GM20431 (cell line): ENCODE measurements around the gene PJA1.

Experiments used
- in situ Hi-C: fragments of 300-500 bp; cut with MseI, MboI; formaldehyde crosslinking; loops from one replicate; pipeline ENCODE4 v1.15.0; 2020; ENCODE audit warnings: low sequenced_read_pairs; ENCODE audit not compliant: unreplicated experiment

The PJA1 gene

GRCh38 chrX:69121321-69122000 is 43.8 kb downstream of the PJA1 start:
- in situ Hi-C loops = no loop called here

GRCh38 chrX:69120476-69120875 is 44.8 kb downstream of the PJA1 start:
- in situ Hi-C loops = no loop called here

DNA sequence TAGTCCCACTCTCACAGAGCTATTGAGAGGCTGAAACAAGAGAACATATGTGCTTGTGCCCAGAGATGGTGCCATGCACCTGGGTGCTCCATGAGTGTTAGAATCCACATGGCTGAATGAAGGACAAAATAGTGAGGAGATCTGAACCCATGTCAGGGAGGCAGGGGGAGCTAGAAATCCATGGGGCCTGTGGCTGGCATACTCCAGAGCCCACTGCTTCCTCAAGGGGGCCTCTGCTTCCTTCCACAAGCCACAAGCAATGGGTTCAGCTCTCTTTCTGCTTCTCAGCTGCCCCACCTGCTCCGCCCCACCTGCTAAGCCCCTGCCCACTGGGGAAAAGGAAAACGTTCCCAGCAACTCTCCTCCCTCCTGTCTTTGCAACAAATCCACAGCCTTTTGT is 46.1 kb downstream of the PJA1 start:
- in situ Hi-C loops = no loop called here

GRCh38 chrX:69117876-69118526 is 47.3 kb downstream of the PJA1 start:
- in situ Hi-C loops = no loop called here

DNA sequence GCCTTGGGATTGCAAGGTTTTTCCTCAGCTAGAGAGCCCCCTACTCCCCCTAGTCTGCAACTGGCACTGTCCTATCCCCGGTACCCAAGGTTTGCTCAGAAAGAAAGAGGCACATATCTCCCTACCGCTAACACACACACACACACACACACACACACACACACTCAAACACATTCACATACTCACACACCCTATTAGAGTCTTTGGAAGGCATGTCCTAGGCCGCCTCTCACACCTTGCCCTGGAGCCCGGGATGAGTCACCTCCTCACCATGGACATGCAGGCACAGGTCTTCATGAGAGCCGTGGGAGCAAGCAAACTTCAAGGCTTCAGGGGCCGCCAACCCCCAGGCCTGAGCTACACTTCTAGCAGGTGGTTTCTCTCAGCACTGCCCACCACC is 49.2 kb downstream of the PJA1 start:
- in situ Hi-C loops = no loop called here

- in situ Hi-C loops = no loop called here
These were observed 51.5 kb downstream of the PJA1 start for GRCh38 chrX:69113723-69114122.
